ENCODE measurements around the gene MAP4K1.
"Not testable (repeated sequence)": the region's sequence is repeated elsewhere in the genome, so short reads cannot be mapped to it uniquely, and the experiment has no call there.

MAP4K1 gene

GRCh38 chr19:38602856-38603255 is 14.9 kb downstream of the MAP4K1 start:
- not testable (repeated sequence) for H3K9me3 ChIP-seq (ENCODE audit: control insufficient read depth in 5 of 5, low read length in 5 of 5); H3K36me3 ChIP-seq (ENCODE audit: control insufficient read depth in 5 of 5, insufficient read depth in 5 of 5, low read length in 5 of 5)

GRCh38 chr19:38599722-38600121 is 18.0 kb downstream of the MAP4K1 start:
- Histone ChIP-seq H3K9ac (ENCODE audit: low read length in 5 of 5) (no peak overlapping the region), H3K36me3 (ENCODE audit: control insufficient read depth in 5 of 5, insufficient read depth in 5 of 5, low read length in 5 of 5) (no peaks in the 10 kb centered on the region), H3K27ac (ENCODE audit: low read depth, low read length) (no peak overlapping the region), H3K4me1 (ENCODE audit: control insufficient read depth in 5 of 5, insufficient read depth in 5 of 5, low read length in 5 of 5) (peaks cover 0 to 7% (median 5%) of the 10 kb centered on the region in 5 donors), H3K9me3 (ENCODE audit: control insufficient read depth in 5 of 5, low read length in 5 of 5) (no peaks in the 10 kb centered on the region), H3K4me3 (ENCODE audit: low read depth in 1 of 5, low read length in 5 of 5) (no peak overlapping the region), H3K27me3 (ENCODE audit: control insufficient read depth in 5 of 5, insufficient read depth in 4 of 5, low read length in 5 of 5) (peaks cover 0 to 10% (median 4%) of the 10 kb centered on the region in 5 donors)

More at GRCh38 chr19:38602856-38603255, 14.9 kb downstream of the MAP4K1 start:
- H3K27ac ChIP-seq (ENCODE audit: low read depth, low read length); H3K4me3 ChIP-seq (ENCODE audit: low read depth in 1 of 5, low read length in 5 of 5); H3K9ac ChIP-seq (ENCODE audit: low read length in 5 of 5); H3K4me1 ChIP-seq (ENCODE audit: control insufficient read depth in 5 of 5, insufficient read depth in 5 of 5, low read length in 5 of 5); H3K27me3 ChIP-seq (ENCODE audit: control insufficient read depth in 5 of 5, insufficient read depth in 4 of 5, low read length in 5 of 5): not testable (repeated sequence)

- Histone ChIP-seq H3K4me3 (ENCODE audit: low read depth in 1 of 5, low read length in 5 of 5) (no peak overlapping the region), H3K27ac (ENCODE audit: low read depth, low read length) (no peak overlapping the region), H3K36me3 (ENCODE audit: control insufficient read depth in 5 of 5, insufficient read depth in 5 of 5, low read length in 5 of 5) (no peaks in the 10 kb centered on the region), H3K27me3 (ENCODE audit: control insufficient read depth in 5 of 5, insufficient read depth in 4 of 5, low read length in 5 of 5) (peaks cover 0 to 13% (median 5%) of the 10 kb centered on the region in 5 donors), H3K9me3 (ENCODE audit: control insufficient read depth in 5 of 5, low read length in 5 of 5) (no peaks in the 10 kb centered on the region), H3K9ac (ENCODE audit: low read length in 5 of 5) (no peak overlapping the region), H3K4me1 (ENCODE audit: control insufficient read depth in 5 of 5, insufficient read depth in 5 of 5, low read length in 5 of 5) (peaks cover 0 to 7% (median 5%) of the 10 kb centered on the region in 5 donors)
Measured at GRCh38 chr19:38597075-38597474, 20.7 kb downstream of the MAP4K1 start.

- no peaks in the 10 kb centered on the region for H3K36me3 ChIP-seq (ENCODE audit: control insufficient read depth in 5 of 5, insufficient read depth in 5 of 5, low read length in 5 of 5)
- peaks cover 0 to 13% (median 5%) of the 10 kb centered on the region in 5 donors for H3K27me3 ChIP-seq (ENCODE audit: control insufficient read depth in 5 of 5, insufficient read depth in 4 of 5, low read length in 5 of 5)
- H3K9ac ChIP-seq (ENCODE audit: low read length in 5 of 5), result no peak overlapping the region
- H3K4me1 ChIP-seq (ENCODE audit: control insufficient read depth in 5 of 5, insufficient read depth in 5 of 5, low read length in 5 of 5), result peaks cover 0 to 7% (median 5%) of the 10 kb centered on the region in 5 donors
- H3K4me3 ChIP-seq (ENCODE audit: low read depth in 1 of 5, low read length in 5 of 5), result no peak overlapping the region
- no peaks in the 10 kb centered on the region for H3K9me3 ChIP-seq (ENCODE audit: control insufficient read depth in 5 of 5, low read length in 5 of 5)
- no peak overlapping the region for H3K27ac ChIP-seq (ENCODE audit: low read depth, low read length)
Measured at GRCh38 chr19:38596057-38596981, 21.4 kb downstream of the MAP4K1 start.

GRCh38 chr19:38592940-38593339 is 24.8 kb downstream of the MAP4K1 start:
- Histone ChIP-seq H3K9ac (ENCODE audit: low read length in 5 of 5) (no peak overlapping the region), H3K36me3 (ENCODE audit: control insufficient read depth in 5 of 5, insufficient read depth in 5 of 5, low read length in 5 of 5) (peaks cover 0 to 2% (median 0%) of the 10 kb centered on the region in 5 donors), H3K4me3 (ENCODE audit: low read depth in 1 of 5, low read length in 5 of 5) (no peak overlapping the region), H3K4me1 (ENCODE audit: control insufficient read depth in 5 of 5, insufficient read depth in 5 of 5, low read length in 5 of 5) (peaks cover 0 to 9% (median 5%) of the 10 kb centered on the region in 5 donors), H3K27ac (ENCODE audit: low read depth, low read length) (no peak overlapping the region), H3K27me3 (ENCODE audit: control insufficient read depth in 5 of 5, insufficient read depth in 4 of 5, low read length in 5 of 5) (peaks cover 0 to 13% (median 5%) of the 10 kb centered on the region in 5 donors), H3K9me3 (ENCODE audit: control insufficient read depth in 5 of 5, low read length in 5 of 5) (no peaks in the 10 kb centered on the region)

- H3K27ac ChIP-seq (ENCODE audit: low read depth, low read length), result no peak overlapping the region
- no peak overlapping the region for H3K4me3 ChIP-seq (ENCODE audit: low read depth in 1 of 5, low read length in 5 of 5)
- peaks cover 0 to 10% (median 0%) of the 10 kb centered on the region in 5 donors for H3K36me3 ChIP-seq (ENCODE audit: control insufficient read depth in 5 of 5, insufficient read depth in 5 of 5, low read length in 5 of 5)
Measured at GRCh38 chr19:38588041-38588440, 29.7 kb downstream of the MAP4K1 start.

GRCh38 chr19:38587562-38587961 is 30.2 kb downstream of the MAP4K1 start:
- Histone ChIP-seq H3K4me1 (ENCODE audit: control insufficient read depth in 5 of 5, insufficient read depth in 5 of 5, low read length in 5 of 5) (peaks cover 0 to 4% (median 0%) of the 10 kb centered on the region in 5 donors), H3K4me3 (ENCODE audit: low read depth in 1 of 5, low read length in 5 of 5) (no peak overlapping the region), H3K27me3 (ENCODE audit: control insufficient read depth in 5 of 5, insufficient read depth in 4 of 5, low read length in 5 of 5) (peaks cover 0 to 3% (median 0%) of the 10 kb centered on the region in 5 donors), H3K36me3 (ENCODE audit: control insufficient read depth in 5 of 5, insufficient read depth in 5 of 5, low read length in 5 of 5) (peaks cover 0 to 10% (median 0%) of the 10 kb centered on the region in 5 donors), H3K9me3 (ENCODE audit: control insufficient read depth in 5 of 5, low read length in 5 of 5) (no peaks in the 10 kb centered on the region), H3K27ac (ENCODE audit: low read depth, low read length) (no peak overlapping the region), H3K9ac (ENCODE audit: low read length in 5 of 5) (no peak overlapping the region)

More at GRCh38 chr19:38588041-38588440, 29.7 kb downstream of the MAP4K1 start:
- H3K9me3 ChIP-seq (ENCODE audit: control insufficient read depth in 5 of 5, low read length in 5 of 5), result no peaks in the 10 kb centered on the region
- H3K4me1 ChIP-seq (ENCODE audit: control insufficient read depth in 5 of 5, insufficient read depth in 5 of 5, low read length in 5 of 5), result peaks cover 0 to 4% (median 0%) of the 10 kb centered on the region in 5 donors
- peaks cover 0 to 3% (median 0%) of the 10 kb centered on the region in 5 donors for H3K27me3 ChIP-seq (ENCODE audit: control insufficient read depth in 5 of 5, insufficient read depth in 4 of 5, low read length in 5 of 5)
- H3K9ac ChIP-seq (ENCODE audit: low read length in 5 of 5), result no peak overlapping the region

- Histone ChIP-seq H3K9me3 (ENCODE audit: control insufficient read depth in 5 of 5, low read length in 5 of 5) (no peaks in the 10 kb centered on the region), H3K27me3 (ENCODE audit: control insufficient read depth in 5 of 5, insufficient read depth in 4 of 5, low read length in 5 of 5) (no peaks in the 10 kb centered on the region), H3K27ac (ENCODE audit: low read depth, low read length) (no peak overlapping the region), H3K36me3 (ENCODE audit: control insufficient read depth in 5 of 5, insufficient read depth in 5 of 5, low read length in 5 of 5) (peaks cover 0 to 10% (median 0%) of the 10 kb centered on the region in 5 donors), H3K9ac (ENCODE audit: low read length in 5 of 5) (no peak overlapping the region), H3K4me1 (ENCODE audit: control insufficient read depth in 5 of 5, insufficient read depth in 5 of 5, low read length in 5 of 5) (peaks cover 0 to 4% (median 0%) of the 10 kb centered on the region in 5 donors), H3K4me3 (ENCODE audit: low read depth in 1 of 5, low read length in 5 of 5) (no peak overlapping the region)
Measured at GRCh38 chr19:38583985-38584305, 33.8 kb downstream of the MAP4K1 start.

- Histone ChIP-seq H3K27me3 (ENCODE audit: control insufficient read depth in 5 of 5, insufficient read depth in 4 of 5, low read length in 5 of 5) (no peaks in the 10 kb centered on the region), H3K9ac (ENCODE audit: low read length in 5 of 5) (no peak overlapping the region), H3K9me3 (ENCODE audit: control insufficient read depth in 5 of 5, low read length in 5 of 5) (no peaks in the 10 kb centered on the region), H3K27ac (ENCODE audit: low read depth, low read length) (no peak overlapping the region), H3K4me1 (ENCODE audit: control insufficient read depth in 5 of 5, insufficient read depth in 5 of 5, low read length in 5 of 5) (peaks cover 0 to 4% (median 0%) of the 10 kb centered on the region in 5 donors), H3K4me3 (ENCODE audit: low read depth in 1 of 5, low read length in 5 of 5) (no peak overlapping the region), H3K36me3 (ENCODE audit: control insufficient read depth in 5 of 5, insufficient read depth in 5 of 5, low read length in 5 of 5) (peaks cover 0 to 10% (median 0%) of the 10 kb centered on the region in 5 donors)
Measured at GRCh38 chr19:38583219-38583984, 34.4 kb downstream of the MAP4K1 start.

- peaks cover 0 to 4% (median 0%) of the 10 kb centered on the region in 5 donors for H3K36me3 ChIP-seq (ENCODE audit: control insufficient read depth in 5 of 5, insufficient read depth in 5 of 5, low read length in 5 of 5)
- no peaks in the 10 kb centered on the region for H3K9me3 ChIP-seq (ENCODE audit: control insufficient read depth in 5 of 5, low read length in 5 of 5)
Measured at GRCh38 chr19:38580080-38580479, 37.7 kb downstream of the MAP4K1 start.

More at GRCh38 chr19:38580080-38580479, 37.7 kb downstream of the MAP4K1 start:
- no peak overlapping the region for H3K4me3 ChIP-seq (ENCODE audit: low read depth in 1 of 5, low read length in 5 of 5)
- H3K27me3 ChIP-seq (ENCODE audit: control insufficient read depth in 5 of 5, insufficient read depth in 4 of 5, low read length in 5 of 5), result no peaks in the 10 kb centered on the region
- H3K27ac ChIP-seq (ENCODE audit: low read depth, low read length), result no peak overlapping the region
- H3K9ac ChIP-seq (ENCODE audit: low read length in 5 of 5), result no peak overlapping the region
- H3K4me1 ChIP-seq (ENCODE audit: control insufficient read depth in 5 of 5, insufficient read depth in 5 of 5, low read length in 5 of 5), result no peaks in the 10 kb centered on the region
